K562 treated with DMSO at 1 percent for 24 hours (cell line): Measurements from ENCODE around the gene RHOT2. TPM values are rescaled to one million over a fixed set of nuclear protein-coding genes. Genes with fewer than 3 reads are reported as not detected.

Experiments
- total RNA-seq: library from RNA; unstranded; fragments of 300-600 nt; gene quantifications from 2 replicates; pipeline ENCODE4 v1.2.3, GENCODE V29; 2022; ENCODE audit warnings: low read depth; ENCODE audit not compliant: insufficient read depth

Gene RHOT2
- total RNA-seq, result 154 and 166 TPM in 2 replicates

DNA sequence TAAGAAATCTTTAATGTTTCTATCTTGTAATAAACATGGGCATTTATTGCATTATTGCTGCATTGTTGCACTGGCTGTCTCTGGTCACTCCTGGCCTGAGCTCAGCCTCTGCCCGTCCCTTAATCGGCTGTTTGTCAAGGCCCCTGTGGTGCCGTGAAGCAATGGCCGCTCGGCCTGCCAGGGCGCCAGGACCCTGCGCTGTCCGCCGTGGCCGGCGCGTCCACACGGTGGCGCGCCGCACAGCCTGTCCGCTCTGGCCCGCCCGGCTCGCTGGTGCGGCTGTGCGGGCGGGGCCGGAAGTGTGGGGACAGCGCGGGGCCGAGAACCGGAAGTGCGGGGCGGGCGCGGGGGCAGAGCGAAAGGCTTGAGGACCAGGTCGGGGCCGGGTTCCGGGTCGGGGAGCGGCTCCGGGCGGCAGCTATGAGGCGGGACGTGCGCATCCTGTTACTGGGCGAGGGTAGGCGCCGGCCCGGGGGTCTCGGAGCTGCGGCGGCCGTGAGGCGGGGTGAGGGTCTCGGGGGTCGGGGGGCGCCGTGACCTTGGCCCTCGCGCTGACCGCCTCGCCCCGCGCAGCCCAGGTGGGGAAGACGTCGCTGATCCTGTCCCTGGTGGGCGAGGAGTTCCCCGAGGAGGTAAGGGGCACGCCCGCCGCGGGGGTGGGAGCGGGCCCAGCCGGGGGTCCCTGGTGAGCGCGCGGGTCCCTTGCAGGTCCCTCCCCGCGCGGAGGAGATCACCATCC is at the start of gene RHOT2:
RHOT2 (plus strand) TSS at position 353 of the 739 bp plus-strand sequence; CDS start at position 421, 68 bp downstream.

DNA sequence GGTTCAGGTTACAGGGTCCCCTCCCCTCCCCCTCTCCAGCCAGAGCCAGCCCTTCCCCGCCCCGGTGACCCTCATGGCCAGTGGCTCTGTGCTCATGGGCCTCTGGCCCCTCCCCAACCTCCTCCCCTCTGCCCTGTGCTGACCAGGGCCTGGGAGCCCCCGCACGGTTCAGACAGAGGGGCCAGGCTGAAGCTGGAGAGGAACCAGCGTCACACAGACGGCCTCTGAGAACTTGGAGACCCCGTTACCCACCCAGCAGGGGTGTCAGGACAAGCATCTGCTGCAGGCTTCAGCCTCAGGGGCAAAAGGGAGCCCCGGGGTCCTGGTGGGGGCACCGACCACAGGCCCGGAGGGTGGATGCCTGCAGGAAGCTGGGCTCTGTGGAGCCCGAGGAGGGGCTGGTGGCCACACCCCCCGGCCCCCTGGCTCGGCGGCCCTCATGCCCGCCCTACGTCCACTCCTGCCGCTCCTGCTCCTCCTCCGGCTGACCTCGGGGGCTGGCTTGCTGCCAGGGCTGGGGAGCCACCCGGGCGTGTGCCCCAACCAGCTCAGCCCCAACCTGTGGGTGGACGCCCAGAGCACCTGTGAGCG is 37.0 kb upstream of the RHOT2 start, which contains the start of gene WFIKKN1:
WFIKKN1 (plus strand) TSS at position 171 of the 591 bp plus-strand sequence; CDS start at position 440, 269 bp downstream.

DNA sequence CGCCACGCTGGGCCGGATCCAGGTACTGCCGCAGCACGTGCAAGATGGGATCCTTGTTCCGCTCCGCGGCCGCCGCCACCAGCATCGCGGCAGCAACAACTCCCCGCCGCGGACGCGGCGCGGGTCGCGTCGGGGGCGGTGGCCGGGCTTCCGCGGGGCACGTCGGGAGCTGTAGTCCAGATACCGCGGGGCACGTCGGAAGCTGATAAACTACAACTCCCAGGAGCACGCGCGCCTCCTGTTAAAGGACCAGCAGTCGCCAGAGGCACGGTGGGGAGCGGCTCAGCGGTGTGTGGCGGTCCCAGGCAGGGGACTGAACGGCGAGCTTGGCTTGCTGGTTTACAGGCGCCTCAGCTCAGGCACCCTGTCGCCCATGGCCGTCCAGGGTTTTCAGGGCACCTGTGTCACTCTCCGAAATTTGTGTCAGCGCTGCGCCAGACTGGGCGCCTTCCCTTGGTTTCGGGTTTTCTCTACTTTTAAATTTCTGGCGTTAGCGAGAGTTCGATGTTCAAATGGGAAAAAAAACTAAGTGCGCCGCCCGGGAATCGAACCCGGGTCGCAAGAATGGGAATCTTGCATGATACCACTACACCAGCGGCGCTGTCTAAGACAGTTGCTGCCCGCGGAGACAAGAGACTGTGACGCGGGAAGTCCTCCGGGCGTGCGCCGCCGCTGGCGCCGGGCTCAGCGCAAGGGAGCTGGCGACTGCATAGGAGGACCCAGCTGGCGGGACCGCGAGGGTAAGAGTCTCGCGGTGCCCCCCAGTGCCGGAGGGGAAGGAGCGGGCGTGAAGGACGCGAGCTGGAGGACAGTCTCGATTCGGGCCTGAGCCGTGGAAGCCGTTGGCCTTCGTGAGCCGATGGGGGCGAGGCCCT is 31.5 kb upstream of the RHOT2 start, which contains the start of gene METTL26:
METTL26 (minus strand) TSS at position 100 of the 875 bp plus-strand sequence; CDS start at position 85, 15 bp downstream.

DNA sequence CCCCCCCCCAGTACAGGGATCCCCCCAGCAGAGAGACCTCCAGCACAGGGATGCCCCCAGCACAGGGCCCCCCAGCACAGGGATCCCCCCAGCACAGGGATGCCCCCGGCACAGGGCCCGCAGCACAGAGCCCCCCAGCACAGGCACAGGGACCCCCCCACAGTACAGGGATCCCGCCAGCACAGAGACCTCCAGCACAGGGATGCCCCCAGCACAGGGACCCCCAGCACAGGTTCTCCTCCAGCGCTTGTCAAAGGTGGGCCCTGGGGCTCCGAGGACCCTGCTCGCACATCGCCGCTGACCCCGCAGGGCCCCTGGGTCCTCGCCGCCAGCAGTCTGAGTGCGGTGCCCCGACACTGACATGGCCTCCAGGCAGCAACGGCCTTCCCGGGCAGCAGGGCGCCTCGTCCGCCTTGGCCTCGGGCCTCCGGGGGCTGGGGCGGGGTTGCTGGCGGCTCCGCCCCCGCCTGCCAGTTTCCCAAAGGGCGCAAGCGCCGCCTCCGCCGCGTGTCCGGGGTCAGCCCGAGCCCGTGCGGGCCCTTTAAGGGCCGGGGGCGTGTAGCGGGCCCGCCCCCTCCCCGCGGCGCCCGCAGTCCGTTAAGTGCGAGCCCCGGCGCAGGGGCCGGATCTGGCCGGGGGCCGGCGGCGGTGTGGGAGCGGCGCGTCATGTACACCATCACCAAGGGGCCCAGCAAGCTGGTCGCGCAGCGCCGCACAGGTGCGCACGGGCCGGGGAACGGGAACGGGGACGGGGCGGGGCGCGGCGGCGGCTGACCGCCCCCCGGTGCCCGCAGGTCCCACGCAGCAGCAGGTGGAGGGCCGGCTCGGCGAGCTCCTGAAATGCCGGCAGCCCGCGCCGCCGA is 26.4 kb upstream of the RHOT2 start, which contains the start of gene MCRIP2:
MCRIP2 (plus strand) TSS at position 503 of the 863 bp plus-strand sequence; CDS start at position 667, 164 bp downstream.

DNA sequence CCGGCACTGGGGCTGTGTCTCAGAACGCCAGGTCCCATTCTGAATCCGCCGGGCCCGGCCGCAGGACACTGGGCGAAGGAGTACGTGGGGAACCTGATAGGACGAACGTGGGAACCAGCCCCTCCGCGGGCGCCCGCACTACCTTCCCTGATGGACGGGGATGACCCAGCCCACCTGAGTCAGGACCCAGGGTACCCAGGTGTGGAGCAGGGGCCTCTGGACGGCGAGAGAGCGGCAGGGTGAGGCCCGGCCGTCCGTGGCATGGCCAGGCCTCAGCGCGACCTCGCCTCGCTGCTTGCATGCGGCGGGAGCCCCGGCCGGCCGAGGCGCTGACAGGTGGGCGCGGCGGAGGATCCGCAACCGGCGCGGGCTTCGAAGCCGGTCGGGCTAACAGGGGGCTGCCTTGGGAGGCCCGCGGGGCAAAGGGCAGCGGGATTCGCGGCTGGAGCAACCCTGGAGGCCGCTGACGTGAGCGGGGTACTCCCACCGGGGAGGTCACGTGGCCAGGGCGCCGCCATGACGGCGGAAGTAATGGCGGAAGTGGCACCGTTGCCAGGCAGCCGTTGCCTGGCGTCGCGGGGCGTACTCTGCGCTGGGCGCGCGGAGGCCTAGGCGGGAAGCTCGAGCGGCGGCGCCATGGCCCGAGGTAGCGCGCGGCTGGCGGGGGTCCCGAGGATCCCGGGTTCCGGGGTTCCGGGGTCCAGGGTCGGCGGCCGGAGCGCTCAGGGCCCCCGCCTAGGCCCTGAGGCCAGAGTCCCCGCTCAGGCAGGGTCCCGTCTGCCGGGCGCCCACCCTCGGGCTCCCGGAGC is 18.9 kb upstream of the RHOT2 start, which contains the start of gene WDR90:
WDR90 (plus strand) TSS at position 585 of the 809 bp plus-strand sequence; CDS start at position 637, 52 bp downstream.

DNA sequence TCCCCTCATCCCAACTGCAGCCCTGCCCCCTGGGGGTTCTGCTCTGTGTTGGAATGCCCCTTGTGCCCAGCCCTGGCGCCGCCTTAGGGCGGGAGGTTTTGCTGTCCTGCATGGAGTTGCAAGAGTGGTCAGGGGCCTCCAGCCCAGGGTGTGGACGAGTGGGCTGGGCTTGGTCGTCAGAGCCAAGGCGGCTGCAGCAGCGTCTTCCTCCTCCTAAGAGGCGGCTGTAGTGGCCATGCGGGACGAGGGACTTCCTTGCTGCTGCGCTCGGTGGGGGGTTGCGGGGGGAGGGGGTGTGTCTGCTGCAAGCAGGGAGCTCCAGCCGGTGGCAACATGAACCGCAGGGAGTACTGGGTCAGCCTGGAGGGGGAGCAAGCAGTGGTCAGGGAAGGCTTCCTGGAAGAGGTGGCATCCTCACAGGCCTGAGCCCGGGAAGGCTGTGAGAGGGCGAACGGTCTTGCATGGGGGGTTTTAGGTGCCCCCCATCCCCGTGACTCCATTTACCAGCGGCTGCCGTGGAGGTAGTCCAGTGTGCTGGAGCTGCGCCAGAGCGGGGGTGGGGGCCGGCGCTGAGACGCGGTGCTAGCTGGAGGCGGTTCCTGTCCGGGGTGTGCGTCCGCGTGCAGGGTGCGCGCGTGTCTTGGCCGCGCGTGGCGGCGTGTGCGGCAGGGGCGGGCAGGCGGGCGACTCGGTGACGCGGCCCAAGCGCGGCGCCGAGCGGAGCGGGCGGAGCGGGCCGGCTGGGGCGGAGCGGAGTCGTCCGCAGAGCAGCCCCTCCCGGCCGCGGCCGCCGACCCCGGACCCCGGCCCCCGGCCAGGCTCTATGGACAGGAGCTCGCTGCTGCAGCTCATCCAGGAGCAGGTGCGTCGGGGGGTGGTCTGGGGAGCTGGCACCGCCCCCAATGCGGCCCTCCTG is 7.3 kb downstream of the RHOT2 start, which contains the start of gene RHBDL1:
RHBDL1 (plus strand) TSS at position 704 of the 916 bp plus-strand sequence; CDS start at position 824, 120 bp downstream.

DNA sequence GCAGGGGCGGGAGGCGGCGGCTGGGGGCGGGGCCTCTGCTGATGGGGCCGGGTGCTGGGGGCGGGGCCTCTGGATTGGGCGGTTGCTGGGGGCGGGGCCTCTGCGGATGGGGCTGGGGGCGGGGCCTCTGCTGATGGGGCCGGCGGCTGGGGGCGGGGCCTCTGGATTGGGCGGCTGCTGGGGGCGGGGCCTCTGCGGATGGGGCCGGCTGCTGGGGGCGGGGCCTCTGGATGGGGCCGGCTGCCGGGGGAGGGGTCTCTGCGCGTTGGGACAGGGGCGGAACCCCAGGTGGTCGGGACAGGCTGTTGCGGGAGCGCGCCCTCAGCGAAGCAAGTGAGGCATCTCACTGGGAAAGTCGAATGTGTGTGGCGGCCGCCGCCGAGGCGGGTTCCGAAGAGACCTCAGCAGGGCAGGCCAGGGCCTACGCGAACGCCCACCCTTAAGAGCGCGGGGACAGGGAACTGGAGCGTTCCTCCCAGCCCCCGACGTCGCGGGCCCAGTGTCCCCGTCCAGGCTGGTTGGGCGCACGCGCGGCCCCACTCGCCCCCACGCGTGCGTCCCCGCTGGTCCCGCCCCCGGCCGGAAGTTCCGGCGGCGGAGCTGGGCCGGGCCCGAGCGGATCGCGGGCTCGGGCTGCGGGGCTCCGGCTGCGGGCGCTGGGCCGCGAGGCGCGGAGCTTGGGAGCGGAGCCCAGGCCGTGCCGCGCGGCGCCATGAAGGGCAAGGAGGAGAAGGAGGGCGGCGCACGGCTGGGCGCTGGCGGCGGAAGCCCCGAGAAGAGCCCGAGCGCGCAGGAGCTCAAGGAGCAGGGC is 12.1 kb downstream of the RHOT2 start, which contains the start of gene STUB1:
STUB1 (plus strand) TSS at position 597 of the 811 bp plus-strand sequence; CDS start at position 713, 116 bp downstream.

DNA sequence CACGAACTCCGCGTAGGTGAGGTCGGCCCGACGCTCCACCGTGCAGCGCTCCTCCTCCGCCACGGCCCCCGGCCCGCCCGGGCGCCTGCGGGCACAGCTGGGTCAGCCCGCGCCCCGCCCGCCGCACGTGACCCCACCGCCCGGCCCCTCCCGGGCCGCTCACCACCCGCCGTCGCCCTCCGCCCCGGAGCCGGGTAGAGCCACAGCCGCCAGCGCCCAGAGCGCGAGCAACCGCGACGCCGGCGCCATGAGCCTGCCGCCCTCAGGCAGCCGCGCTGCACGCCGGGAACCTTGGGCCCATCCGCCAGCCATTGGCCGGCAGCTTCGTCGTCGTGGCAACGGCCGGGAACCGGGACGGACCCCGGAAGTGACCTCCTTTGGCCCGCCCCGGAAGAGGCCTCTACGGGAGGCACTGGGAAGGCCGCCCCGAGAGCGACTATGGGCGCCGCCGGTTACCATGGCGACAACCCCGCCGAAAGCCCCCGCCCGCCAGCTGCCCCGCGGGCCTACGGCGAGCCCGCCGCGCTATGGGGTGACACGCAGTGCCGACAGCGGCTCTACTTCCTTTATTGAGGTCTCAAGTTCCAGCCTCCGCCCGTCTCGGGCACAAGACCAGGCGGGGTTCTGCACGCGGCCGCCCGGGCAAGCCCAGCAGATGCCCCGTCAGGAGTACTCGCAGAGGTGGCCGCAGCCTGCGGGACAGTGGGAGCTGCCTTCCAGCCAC is 16.3 kb downstream of the RHOT2 start, which contains the start of gene JMJD8:
JMJD8 (minus strand) TSS at position 264 of the 724 bp plus-strand sequence; CDS start at position 249, 15 bp downstream.

DNA sequence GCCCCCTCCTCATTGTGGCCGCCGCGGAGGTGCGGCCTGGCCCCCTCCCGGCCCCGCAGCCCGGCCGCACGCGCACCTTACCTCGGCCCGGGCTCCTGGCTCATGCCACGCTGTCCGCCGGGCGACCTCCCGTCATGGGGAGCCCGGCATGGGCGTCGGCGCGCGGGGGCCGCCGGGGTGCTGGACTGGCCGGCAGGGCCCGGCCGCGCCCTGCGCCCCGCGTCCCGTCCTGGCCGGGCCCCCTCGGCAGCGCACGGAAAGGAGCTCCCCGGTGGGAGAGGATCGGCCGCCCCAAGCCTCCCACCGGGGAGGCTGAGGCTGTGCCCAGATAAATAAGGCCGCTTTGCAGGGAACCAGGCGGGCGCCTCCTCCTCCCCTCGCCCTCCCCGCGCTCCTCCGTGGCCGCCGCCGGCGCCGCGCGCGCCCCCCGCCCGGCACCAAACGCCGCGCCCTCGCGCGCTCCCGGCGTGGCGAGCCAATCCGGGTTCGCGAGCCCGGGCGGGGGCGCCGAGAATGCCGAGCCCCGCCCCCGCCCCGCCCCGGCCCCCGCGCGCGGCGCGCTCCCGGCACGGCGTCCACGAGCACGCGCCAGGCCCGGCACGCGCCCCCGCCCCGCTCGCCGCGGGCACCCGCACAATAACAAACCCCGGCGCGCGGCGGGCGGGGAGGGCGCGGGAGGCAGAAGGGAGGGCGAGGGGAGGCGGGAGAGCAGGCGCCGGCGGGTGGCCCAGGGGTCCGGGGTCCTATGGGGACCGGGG is 37.7 kb downstream of the RHOT2 start, which contains the start of gene FBXL16:
FBXL16 (minus strand) TSS at position 371 of the 758 bp plus-strand sequence. CDS start 8,396 bp downstream, outside the sequence.

DNA sequence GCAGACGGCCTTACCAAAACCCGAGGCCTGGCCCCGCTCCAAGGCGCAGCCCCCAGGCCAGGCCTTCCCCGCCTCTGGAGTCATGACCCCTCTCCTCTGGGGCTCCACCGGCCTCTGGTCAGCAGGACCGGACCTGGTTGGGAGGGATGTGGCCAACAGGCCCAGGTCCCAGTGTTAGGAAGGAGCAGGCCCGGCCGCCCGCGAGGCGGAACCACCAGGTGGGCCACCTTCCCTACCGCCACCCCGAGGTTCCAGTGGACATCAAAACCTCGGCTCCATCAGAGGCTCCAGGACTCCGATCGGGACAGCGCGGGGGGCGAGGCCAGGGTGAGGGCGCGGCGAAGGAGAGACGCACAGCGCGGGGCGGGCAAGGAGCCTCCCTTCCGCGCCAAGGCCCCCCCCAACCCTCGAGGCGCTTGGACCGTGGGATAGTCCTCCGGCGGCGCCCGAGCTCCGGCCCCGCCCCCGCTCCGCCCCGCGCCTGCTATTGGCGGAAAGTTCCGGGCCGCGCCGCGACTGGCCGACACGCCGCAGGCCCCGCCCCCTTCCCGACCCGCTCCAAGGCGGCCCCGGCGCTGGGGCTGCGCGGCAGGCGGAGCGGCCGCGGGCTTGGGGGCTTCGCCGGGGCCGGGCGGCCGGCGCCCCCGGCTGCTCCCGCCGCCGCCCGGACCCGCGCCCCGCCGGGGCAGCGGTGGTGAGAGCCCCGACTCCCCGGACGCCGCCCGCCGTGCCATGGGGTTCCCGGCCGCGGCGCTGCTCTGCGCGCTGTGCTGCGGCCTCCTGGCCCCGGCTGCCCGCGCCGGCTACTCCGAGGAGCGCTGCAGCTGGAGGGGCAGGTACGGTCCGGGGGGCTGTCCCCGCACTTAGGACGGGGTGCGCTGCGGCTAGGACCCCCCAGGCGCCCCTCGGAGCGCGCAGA is 46.9 kb downstream of the RHOT2 start, which contains the start of gene METRN:
METRN (plus strand) TSS at position 561 of the 919 bp plus-strand sequence; CDS start at position 733, 172 bp downstream.

DNA sequence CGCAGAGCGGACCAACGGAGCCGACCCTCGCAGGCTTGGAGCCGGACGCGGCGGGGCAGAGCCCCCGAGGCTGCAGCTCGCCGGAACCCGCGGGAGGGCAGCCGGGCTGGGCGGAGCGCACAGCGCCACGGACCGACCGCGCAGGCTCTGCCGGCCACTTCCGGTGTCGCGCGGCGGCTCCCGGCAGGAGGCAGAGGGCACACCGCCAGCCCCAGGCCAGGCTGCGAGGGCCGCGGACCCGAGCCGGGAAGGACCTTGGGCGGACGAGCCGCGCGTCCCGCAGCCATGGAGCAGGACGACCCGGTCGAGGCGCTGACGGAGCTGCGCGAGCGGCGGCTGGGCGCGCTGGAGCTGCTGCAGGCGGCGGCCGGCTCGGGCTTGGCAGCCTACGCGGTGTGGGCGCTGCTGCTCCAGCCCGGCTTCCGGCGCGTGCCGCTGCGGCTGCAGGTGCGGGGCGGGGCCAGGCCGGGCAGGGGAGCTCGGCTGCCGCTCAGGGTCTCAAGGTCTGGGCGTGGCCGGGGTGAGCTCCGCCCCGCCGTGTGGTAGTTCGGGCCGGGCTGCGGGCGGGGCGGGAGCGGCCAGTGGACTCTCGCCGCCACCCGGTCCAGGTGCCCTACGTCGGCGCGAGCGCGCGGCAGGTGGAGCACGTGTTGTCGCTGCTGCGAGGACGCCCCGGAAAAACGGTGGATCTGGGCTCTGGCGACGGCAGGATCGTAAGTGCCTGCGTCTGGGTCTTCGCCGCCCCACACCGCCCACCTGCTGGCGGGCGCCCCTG is 53.2 kb downstream of the RHOT2 start, which contains the start of gene ANTKMT:
ANTKMT (plus strand) TSS at position 157 of the 775 bp plus-strand sequence; CDS start at position 286, 129 bp downstream.

